Kidney (tissue), 14 donors: Measurements from ENCODE around the gene SLC25A13. TPM values are rescaled to one million over a fixed set of nuclear protein-coding genes. Genes with fewer than 3 reads are reported as not detected.

Experiments used
- DNase-seq, 5 donors: peaks; one replicate each; pipeline ENCODE4 v3.0.0-alpha.2; 2013 to 2020
- FAIRE-seq: peaks from 2 replicates; lab custom pipeline; 2012; peaks lifted over from hg19 to GRCh38; lab: Jason Lieb, UNC
- H3K27ac ChIP-seq, 2 donors: one replicate each; pipeline ENCODE4 v1.7.0; 2013; ENCODE audit warnings: low read depth in 2 of 2, low read length in 2 of 2, inconsistent platforms in 1 of 2
- H3K27me3 ChIP-seq: one replicate; pipeline ENCODE4 v1.7.1; 2013; ENCODE audit warnings: low read length, inconsistent platforms; ENCODE audit not compliant: control insufficient read depth, insufficient read depth
- H3K36me3 ChIP-seq, 3 donors: one replicate each; pipeline versions ENCODE4 v1.7.0 to v1.7.1; 2013; ENCODE audit warnings: low read length in 3 of 3, control low read depth in 1 of 3, inconsistent platforms in 1 of 3; ENCODE audit not compliant: insufficient read depth in 3 of 3, control insufficient read depth in 2 of 3
- H3K4me1 ChIP-seq, 3 donors: one replicate each; pipeline versions ENCODE4 v1.7.0 to v1.7.1; 2013; ENCODE audit warnings: low read length in 3 of 3, inconsistent platforms in 1 of 3, low read depth in 1 of 3; ENCODE audit not compliant: control insufficient read depth in 2 of 3, insufficient read depth in 2 of 3
- H3K4me3 ChIP-seq, 3 donors: one replicate each; pipeline versions ENCODE4 v1.7.0 to v1.8.1; 2013; ENCODE audit warnings: low read length in 3 of 3, control low read depth in 1 of 3, inconsistent platforms in 1 of 3
- H3K9ac ChIP-seq, 3 donors: one replicate each; pipeline versions ENCODE4 v1.7.0 to v1.7.1; 2013; ENCODE audit warnings: low read length in 3 of 3, control low read depth in 1 of 3, inconsistent platforms in 1 of 3
- H3K9me3 ChIP-seq, 3 donors: one replicate each; pipeline versions ENCODE4 v1.7.0 to v1.7.1; 2013; ENCODE audit warnings: low read length in 3 of 3, control low read depth in 1 of 3, inconsistent platforms in 1 of 3; ENCODE audit not compliant: control insufficient read depth in 2 of 3, insufficient read depth in 1 of 3
- intact Hi-C: fragments of 100-400 bp; cut with DNase I; formaldehyde crosslinking; loops from one replicate; pipeline ENCODE4 v1.11.1; 2022
- polyA plus RNA-seq: library from polyadenylated mRNA; stranded (reverse); fragments of 350-450 nt; fragmentation: Illumina TruSeq; extraction: RNeasy Lipid Tissue Mini Kit (QIAGEN cat#74804); gene quantifications from one replicate; pipeline ENCODE4 v1.2.3, GENCODE V29; 2014; ENCODE audit warnings: low read depth, low replicate concordance; ENCODE audit not compliant: insufficient read depth
- total RNA-seq: library from RNA; stranded (reverse); fragmentation: NEBNext Ultra II Directional; extraction: Animal tissue kit (Norgen Biotek cat#: 25700); gene quantifications from one replicate; pipeline ENCODE4 v1.2.1, GENCODE V29; 2021
- TF ChIP-seq, protein P1 (sequence below): IDR thresholded peaks from 3 replicates; pipeline ENCODE4 v1.5.1; 2012; ENCODE audit warnings: mild to moderate bottlenecking, moderate library complexity, borderline replicate concordance; ENCODE audit not compliant: insufficient read depth; ENCODE audit errors: extremely low read depth
- donor health status: control.
- donor health status: control.
- donor health status: control.
- donor health status: control.
- donor health status: control.
- donor health status: DM: yes; HTN: yes; CAD: no.
- donor health status: Normal renal cell carcinoma (clear cell type).

The SLC25A13 gene
- total and polyA plus RNA-seq, 2 donors from 2014 or later, result 23.9 to 32.1 TPM

DNA sequence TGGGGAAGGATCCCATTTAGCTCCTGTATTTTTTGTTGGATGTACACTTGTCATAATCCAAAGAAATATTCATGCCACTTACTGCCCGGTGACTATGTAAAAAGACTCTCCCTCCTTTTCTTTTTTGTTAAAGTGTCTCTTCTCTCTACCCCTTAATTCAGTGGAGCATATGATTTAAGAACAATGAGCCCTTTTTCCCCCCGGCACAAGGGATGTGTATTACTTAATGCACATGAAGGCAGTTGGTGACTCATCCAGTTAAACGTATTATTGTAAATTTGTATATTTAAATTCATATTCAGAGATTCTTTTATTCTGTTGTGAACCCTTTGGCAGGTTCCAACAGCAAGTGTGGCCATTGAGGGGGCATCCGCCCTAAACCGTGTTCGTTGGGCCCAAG lies 241.9 kb downstream of the SLC25A13 start:
- FAIRE-seq, result no peak
- Histone ChIP-seq H3K9me3 (no peaks in the 10 kb centered on the region), H3K4me1 (no peaks in the 10 kb centered on the region), H3K36me3 (no peaks in the 10 kb centered on the region), H3K27ac (no peak overlapping the region), H3K27me3 (no peaks in the 10 kb centered on the region), H3K9ac (no peak overlapping the region), H3K4me3 (no peak overlapping the region)
- DNase-seq, result no peak
- intact Hi-C loops, result no loop called here
- TF ChIP-seq, protein P1, sequence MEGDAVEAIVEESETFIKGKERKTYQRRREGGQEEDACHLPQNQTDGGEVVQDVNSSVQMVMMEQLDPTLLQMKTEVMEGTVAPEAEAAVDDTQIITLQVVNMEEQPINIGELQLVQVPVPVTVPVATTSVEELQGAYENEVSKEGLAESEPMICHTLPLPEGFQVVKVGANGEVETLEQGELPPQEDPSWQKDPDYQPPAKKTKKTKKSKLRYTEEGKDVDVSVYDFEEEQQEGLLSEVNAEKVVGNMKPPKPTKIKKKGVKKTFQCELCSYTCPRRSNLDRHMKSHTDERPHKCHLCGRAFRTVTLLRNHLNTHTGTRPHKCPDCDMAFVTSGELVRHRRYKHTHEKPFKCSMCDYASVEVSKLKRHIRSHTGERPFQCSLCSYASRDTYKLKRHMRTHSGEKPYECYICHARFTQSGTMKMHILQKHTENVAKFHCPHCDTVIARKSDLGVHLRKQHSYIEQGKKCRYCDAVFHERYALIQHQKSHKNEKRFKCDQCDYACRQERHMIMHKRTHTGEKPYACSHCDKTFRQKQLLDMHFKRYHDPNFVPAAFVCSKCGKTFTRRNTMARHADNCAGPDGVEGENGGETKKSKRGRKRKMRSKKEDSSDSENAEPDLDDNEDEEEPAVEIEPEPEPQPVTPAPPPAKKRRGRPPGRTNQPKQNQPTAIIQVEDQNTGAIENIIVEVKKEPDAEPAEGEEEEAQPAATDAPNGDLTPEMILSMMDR, result no peak

DNA sequence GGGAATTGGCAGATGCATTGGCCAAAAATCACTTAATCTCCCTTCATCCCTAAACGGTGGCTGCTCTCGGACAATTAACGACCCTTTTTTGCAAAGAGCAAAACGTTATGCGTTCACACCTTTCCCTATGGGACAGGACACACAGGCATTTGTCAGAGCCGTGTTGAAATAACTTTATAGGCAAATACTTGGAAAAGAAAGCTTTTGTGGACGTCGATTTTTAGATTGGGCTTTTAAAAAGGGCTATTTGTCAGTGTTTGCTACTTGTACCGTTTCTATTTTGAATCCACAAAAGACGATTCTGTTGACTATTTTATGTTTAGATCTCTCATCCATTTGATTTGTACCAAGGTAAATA lies 245.6 kb downstream of the SLC25A13 start:
- Histone ChIP-seq H3K4me3 (peak overlapping the region in 2 of 3 donors; percentile 54 to 68), H3K9me3 (no peaks in the 10 kb centered on the region), H3K9ac (no peak overlapping the region), H3K36me3 (no peaks in the 10 kb centered on the region), H3K27ac (no peak overlapping the region), H3K4me1 (no peaks in the 10 kb centered on the region), H3K27me3 (no peaks in the 10 kb centered on the region)
- FAIRE-seq, result no peak
- TF ChIP-seq, protein P1, result no peak
- intact Hi-C loops, result loop anchor here (10.0 kb wide), 1 partner anchor 948 kb away; the partner anchor contains the start of gene DLX5
- DNase-seq, result peak in 1 of 5 donors; percentile 37

DNA sequence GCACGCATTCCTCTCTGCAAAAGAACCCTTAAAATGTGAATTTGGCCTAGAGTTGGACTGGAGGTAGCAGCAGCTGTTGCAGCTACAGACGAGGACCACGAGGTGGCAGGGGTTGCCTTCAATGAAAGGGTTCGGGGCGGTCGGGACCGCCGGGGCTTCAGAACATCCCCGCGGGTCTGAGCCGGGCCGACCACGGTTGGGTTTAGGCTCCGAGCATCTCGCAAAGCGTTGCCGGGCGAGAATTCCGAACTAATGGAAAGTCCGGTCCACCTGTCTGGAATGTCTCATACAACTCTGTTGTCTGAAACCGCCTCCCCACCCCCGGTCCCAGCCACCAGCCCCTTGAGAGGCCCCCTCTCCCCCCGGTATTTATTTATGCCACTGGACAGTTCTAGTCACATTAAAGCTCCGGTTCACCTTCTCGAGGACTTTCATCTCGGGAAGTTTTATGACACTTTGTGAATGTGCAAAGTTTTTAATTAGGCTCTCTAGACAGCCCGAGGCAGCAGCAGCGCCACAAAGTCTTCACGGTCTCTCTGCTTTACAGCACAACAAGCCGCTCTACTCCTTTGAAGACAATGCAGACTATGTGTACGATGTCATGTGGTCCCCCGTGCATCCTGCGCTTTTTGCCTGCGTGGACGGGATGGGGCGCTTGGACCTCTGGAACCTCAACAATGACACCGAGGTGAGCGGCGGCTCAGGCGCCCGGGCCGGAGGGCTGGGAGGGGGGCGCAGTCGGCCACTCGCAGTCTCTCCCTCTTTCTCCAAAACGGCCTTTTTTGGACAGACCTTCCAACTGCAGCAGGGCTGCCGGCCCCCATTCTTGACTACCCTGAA lies 246.2 kb downstream of the SLC25A13 start:
- Histone ChIP-seq H3K36me3 (no peaks in the 10 kb centered on the region), H3K9ac (no peak overlapping the region), H3K4me3 (peak overlapping the region; percentile 54 to 68 (median 55)), H3K27me3 (no peaks in the 10 kb centered on the region), H3K9me3 (no peaks in the 10 kb centered on the region), H3K4me1 (no peaks in the 10 kb centered on the region), H3K27ac (no peak overlapping the region)
- DNase-seq, result peak; percentile 56 to 84 (median 79)
- intact Hi-C loops, result loop anchor here (10.0 kb wide), 1 partner anchor 949 kb away; the partner anchor contains the start of gene DLX5
- TF ChIP-seq, protein P1, result peak; percentile 78
- no peak for FAIRE-seq
